NCI-H2171 treated with DMSO at 0.1 percent for 48 hours (cell line): ENCODE results near the gene SF3B2.
"Not testable (repeated sequence)": the region's sequence is repeated elsewhere in the genome, so short reads cannot be mapped to it uniquely, and the experiment has no call there.

Source experiments
- DNase-seq: peaks from one replicate; lab custom pipeline; 2025; lab: John Stamatoyannopoulos, UW

Gene SF3B2

GRCh38 chr11:66051766-66052663 lies at the start of gene SF3B2:
Gene SF3B2, plus strand, starts transcription at chr11:66052364. Its CDS starts 21 bp downstream, at chr11:66052385.
- peak; percentile 99 for DNase-seq

GRCh38 chr11:66002648-66003225 lies 49.4 kb upstream of the SF3B2 start:
- no peak for DNase-seq

GRCh38 chr11:66003291-66003690 lies 48.9 kb upstream of the SF3B2 start:
- DNase-seq, result no peak

GRCh38 chr11:66004186-66004585 lies 48.0 kb upstream of the SF3B2 start:
- DNase-seq, result no peak

- DNase-seq, result no peak
Observed at GRCh38 chr11:66006134-66006890, 45.9 kb upstream of the SF3B2 start.

GRCh38 chr11:66006891-66007176 lies 45.3 kb upstream of the SF3B2 start:
- DNase-seq, result no peak

- no peak for DNase-seq
Observed at GRCh38 chr11:66007201-66007634, 44.9 kb upstream of the SF3B2 start.

- no peak for DNase-seq
Observed at GRCh38 chr11:66008095-66008467, 44.1 kb upstream of the SF3B2 start.

- peak; percentile 45 for DNase-seq
Observed at GRCh38 chr11:66008468-66009101, 43.6 kb upstream of the SF3B2 start.

GRCh38 chr11:66010036-66010435 lies 42.1 kb upstream of the SF3B2 start:
- not testable (repeated sequence) for DNase-seq

GRCh38 chr11:66011239-66011784 lies 40.9 kb upstream of the SF3B2 start:
- DNase-seq, result no peak

GRCh38 chr11:66011785-66012303 lies 40.3 kb upstream of the SF3B2 start, which contains the start of gene CST6:
Gene CST6, plus strand, starts transcription at chr11:66012008. Its CDS starts 37 bp downstream, at chr11:66012045.
- no peak for DNase-seq

GRCh38 chr11:66012371-66012945 lies 39.7 kb upstream of the SF3B2 start:
- DNase-seq, result no peak

GRCh38 chr11:66012946-66013761 lies 39.0 kb upstream of the SF3B2 start:
- DNase-seq, result no peak

- DNase-seq, result no peak
Observed at GRCh38 chr11:66013762-66014100, 38.4 kb upstream of the SF3B2 start.

- no peak for DNase-seq
Observed at GRCh38 chr11:66014804-66015453, 37.2 kb upstream of the SF3B2 start.

- DNase-seq, result no peak
Observed at GRCh38 chr11:66015454-66015881, 36.7 kb upstream of the SF3B2 start.

GRCh38 chr11:66015936-66016792 lies 36.0 kb upstream of the SF3B2 start:
- DNase-seq, result peak; percentile 25

GRCh38 chr11:66016793-66017177 lies 35.4 kb upstream of the SF3B2 start:
- DNase-seq, result no peak
